ENCODE measurements around the gene CFAP57. TPM values are rescaled to one million over a fixed set of nuclear protein-coding genes. Genes with fewer than 3 reads are reported as not detected.

Gene CFAP57
- total RNA-seq, 4 donors from 2014 or later, result 0.19 to 0.38 (median 0.24) TPM

DNA sequence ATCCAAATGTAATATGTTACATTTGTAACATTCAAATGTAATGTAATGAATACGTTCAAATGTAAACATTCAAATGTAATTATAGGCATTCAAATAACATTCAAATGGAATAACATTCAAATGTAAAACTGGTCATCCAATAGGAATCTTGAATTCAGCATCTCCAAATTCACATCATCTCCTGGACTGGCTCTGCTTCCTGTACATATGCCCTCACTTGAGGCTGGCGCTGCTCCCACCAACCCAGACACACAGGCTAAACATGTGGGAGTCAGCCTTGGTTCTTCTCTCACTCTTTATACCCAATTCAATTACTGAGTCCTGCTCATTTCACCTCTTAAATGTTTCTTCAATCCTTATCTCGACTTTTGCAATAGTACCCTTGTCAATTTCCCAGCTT is 7.0 kb upstream of the CFAP57 start:
- TF ChIP-seq, protein P1, sequence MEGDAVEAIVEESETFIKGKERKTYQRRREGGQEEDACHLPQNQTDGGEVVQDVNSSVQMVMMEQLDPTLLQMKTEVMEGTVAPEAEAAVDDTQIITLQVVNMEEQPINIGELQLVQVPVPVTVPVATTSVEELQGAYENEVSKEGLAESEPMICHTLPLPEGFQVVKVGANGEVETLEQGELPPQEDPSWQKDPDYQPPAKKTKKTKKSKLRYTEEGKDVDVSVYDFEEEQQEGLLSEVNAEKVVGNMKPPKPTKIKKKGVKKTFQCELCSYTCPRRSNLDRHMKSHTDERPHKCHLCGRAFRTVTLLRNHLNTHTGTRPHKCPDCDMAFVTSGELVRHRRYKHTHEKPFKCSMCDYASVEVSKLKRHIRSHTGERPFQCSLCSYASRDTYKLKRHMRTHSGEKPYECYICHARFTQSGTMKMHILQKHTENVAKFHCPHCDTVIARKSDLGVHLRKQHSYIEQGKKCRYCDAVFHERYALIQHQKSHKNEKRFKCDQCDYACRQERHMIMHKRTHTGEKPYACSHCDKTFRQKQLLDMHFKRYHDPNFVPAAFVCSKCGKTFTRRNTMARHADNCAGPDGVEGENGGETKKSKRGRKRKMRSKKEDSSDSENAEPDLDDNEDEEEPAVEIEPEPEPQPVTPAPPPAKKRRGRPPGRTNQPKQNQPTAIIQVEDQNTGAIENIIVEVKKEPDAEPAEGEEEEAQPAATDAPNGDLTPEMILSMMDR (IDR thresholded peaks at IDR 0.05), result no peak
- no peak for TF ChIP-seq POLR2A (IDR thresholded peaks at IDR 0.05)
- no peak overlapping the region for H3K4me3 ChIP-seq (ENCODE audit: low read depth, poor library complexity, severe bottlenecking)
- DNase-seq (ENCODE audit: low spot score in 2 of 2), result no peak
- 87% methylated on average over 3 of the region's 3 CpGs for WGBS, 2 donors
- intact Hi-C loops (cut with DNase I; ENCODE audit: low total_unique reads), result no loop called here

DNA sequence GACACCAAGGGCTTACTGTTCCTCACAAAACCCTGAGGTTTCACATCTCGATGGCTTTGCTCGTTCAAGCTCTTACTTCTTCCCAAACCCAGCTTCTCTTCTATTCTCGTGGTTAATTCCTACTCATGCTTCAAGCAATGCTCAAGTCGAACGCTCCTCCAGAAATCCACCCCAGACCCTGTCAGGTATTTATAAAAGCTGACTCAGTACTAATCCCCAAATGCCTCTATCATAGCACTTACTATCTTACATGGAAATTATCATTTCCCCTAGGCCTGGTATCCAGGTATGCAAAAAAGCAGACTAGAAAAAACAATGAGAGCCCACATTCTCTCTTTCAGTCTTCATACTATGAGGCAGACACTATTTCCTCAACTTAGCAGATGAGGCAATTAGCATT is 6.4 kb upstream of the CFAP57 start:
- 96 to 97% methylated on average over 5 of the region's 5 CpGs for WGBS, 2 donors
- H3K4me3 ChIP-seq (ENCODE audit: low read depth, poor library complexity, severe bottlenecking), result no peak overlapping the region
- TF ChIP-seq, protein P1 (IDR thresholded peaks at IDR 0.05), result no peak
- TF ChIP-seq POLR2A (IDR thresholded peaks at IDR 0.05), result no peak
- DNase-seq (ENCODE audit: low spot score in 2 of 2), result no peak
- intact Hi-C loops (cut with DNase I; ENCODE audit: low total_unique reads), result no loop called here

DNA sequence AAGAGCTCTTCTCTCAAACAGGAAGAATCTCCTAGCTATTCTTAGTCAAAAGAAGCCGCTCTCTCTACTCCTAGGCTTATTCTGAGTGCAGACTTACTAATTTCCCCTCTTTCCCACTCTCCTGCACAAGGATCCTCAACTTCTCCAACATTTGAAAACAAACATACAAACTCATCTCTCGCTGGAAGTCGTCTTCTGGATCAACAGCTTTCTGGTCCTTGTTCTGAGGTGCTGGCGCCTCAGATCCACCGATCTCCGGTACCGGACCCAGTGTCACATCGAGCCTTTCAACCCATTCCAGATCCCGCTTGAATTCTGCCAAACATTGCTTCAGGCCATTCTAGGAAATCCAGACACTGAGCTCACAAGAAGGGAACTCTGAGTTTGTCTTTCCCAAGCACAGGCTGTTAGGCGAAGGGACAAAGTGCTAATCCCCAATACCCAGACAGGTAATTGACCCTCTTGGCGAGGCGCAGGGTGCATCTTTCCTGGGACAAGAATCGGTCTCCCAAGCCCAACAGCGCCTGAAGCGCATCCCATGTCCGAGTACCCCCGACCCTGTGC is 736 bp upstream of the CFAP57 start:
- 18 to 19% methylated on average over 15 to 17 of the region's 17 CpGs for WGBS, 2 donors
- intact Hi-C loops (cut with DNase I; ENCODE audit: low total_unique reads), result no loop called here
- no peak for DNase-seq (ENCODE audit: low spot score in 2 of 2)
- peak overlapping the region; percentile 91 for H3K4me3 ChIP-seq (ENCODE audit: low read depth, poor library complexity, severe bottlenecking)
- TF ChIP-seq, protein P1 (IDR thresholded peaks at IDR 0.05), result no peak
- TF ChIP-seq POLR2A (IDR thresholded peaks at IDR 0.05), result no peak

DNA sequence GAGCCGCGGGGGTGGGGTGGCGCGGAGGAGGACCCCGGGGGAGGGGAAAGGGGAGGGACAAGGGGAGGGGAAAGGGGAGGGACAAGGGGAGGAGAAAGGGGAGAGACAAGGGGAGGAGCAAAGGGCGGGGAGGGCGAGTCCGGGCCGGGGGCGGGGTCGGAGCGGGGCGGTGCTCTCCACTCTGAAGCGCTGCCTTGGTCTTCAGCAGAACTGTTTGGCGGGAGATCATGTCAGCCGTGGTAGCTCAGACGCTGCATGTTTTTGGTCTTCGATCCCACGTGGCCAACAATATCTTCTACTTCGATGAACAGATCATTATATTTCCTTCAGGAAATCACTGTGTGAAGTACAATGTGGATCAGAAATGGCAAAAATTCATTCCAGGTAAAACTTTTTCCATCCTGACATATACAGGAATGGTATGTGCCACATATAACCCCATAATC is 420 bp downstream of the CFAP57 start:
- H3K4me3 ChIP-seq (ENCODE audit: low read depth, poor library complexity, severe bottlenecking), result peak overlapping the region; percentile 91
- no peak for TF ChIP-seq POLR2A (IDR thresholded peaks at IDR 0.05)
- TF ChIP-seq, protein P1 (IDR thresholded peaks at IDR 0.05), result no peak
- intact Hi-C loops (cut with DNase I; ENCODE audit: low total_unique reads), result no loop called here
- WGBS, 2 donors, result 1 to 4% methylated on average over 15 to 20 of the region's 20 CpGs
- peak; percentile 64 to 96 for DNase-seq (ENCODE audit: low spot score in 2 of 2)

DNA sequence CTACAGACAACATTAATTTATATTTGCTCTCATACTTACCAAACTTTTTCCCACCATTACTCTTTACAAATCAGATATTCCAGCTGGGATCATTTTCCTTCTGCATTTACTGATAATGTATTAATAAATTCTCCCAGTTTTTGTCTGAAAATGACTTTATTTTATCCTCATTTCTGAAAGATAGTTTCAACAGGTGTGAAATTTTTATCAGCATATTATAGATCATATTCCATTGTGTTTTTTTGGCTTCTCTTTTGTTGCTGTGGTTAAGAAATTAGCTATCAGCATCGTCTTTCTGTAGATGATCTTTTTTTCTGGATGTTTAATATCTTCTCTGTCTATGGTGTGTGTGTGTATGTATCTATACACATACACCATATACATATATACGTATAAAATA is 2.7 kb downstream of the CFAP57 start:
- intact Hi-C loops (cut with DNase I; ENCODE audit: low total_unique reads), result no loop called here
- no peak overlapping the region for H3K4me3 ChIP-seq (ENCODE audit: low read depth, poor library complexity, severe bottlenecking)
- WGBS, 2 donors, result 78 to 86% methylated on average over 2 of the region's 2 CpGs
- TF ChIP-seq, protein P1 (IDR thresholded peaks at IDR 0.05), result no peak
- no peak for TF ChIP-seq POLR2A (IDR thresholded peaks at IDR 0.05)
- no peak for DNase-seq (ENCODE audit: low spot score in 2 of 2)

DNA sequence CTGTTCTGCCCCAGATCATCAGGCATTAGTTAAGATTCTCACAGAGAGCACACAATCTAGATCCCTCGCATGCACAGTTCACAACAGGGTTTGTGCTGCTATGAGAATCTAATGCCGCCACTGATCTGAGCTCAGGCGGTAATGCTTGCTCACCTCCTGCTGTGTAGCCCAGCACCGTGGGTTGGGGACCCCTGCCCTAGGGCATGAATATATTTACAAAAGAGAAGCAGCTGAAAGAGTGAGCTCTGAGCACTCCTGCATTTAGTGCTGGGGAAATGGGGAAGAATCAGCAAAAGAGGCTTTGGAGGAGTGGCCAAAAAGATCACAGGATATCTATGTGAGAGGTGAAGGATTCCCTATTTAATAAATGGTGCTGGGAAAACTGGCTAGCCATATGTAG is 5.6 kb downstream of the CFAP57 start:
- 56 to 73% methylated on average over 4 of the region's 4 CpGs for WGBS, 2 donors
- no peak for DNase-seq (ENCODE audit: low spot score in 2 of 2)
- intact Hi-C loops (cut with DNase I; ENCODE audit: low total_unique reads), result no loop called here
- no peak overlapping the region for H3K4me3 ChIP-seq (ENCODE audit: low read depth, poor library complexity, severe bottlenecking)
- no peak for TF ChIP-seq POLR2A (IDR thresholded peaks at IDR 0.05)
- TF ChIP-seq, protein P1 (IDR thresholded peaks at IDR 0.05), result no peak
